Stimulated activated CD4-positive, alpha-beta T cell treated with anti-CD3 and anti-CD28 coated beads, Interleukin-15, amount 100 ng/mL, for 1 hour (primary cell): ENCODE measurements around the gene ZKSCAN1.
A peak's percentile ranks its signal among the peaks of the same experiment; 100 is the strongest.

Source experiments
- DNase-seq, 2 donors: peaks; one replicate each; pipeline ENCODE4 v3.0.0-alpha.2; 2020; ENCODE audit warnings: low read depth in 1 of 2, low spot score in 1 of 2

Gene ZKSCAN1

GRCh38 chr7:100034871-100035510, 19.6 kb downstream of the ZKSCAN1 start:
- no peak for DNase-seq

- no peak for DNase-seq
Measured at GRCh38 chr7:100035876-100036275, 20.5 kb downstream of the ZKSCAN1 start.

DNA sequence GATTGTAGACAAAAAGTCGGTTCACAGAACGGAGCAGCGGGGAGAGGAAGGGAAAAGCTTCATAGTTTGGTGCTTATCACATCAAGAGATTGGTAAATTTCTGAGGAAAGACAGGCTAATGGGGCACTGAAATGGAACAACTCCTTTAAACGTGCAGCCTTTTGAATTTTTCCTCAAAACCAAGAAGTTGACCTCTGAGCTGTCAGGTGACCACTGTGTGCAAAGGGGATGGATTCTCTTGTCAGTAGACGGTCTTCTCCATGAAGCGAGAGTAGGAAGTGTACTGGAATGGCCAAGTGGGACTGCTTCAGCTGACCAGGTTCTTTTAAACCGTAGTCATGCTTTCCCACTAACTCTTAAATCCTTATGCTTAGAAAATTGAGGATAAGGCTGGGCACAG, 22.9 kb downstream of the ZKSCAN1 start:
- DNase-seq, result no peak

DNA sequence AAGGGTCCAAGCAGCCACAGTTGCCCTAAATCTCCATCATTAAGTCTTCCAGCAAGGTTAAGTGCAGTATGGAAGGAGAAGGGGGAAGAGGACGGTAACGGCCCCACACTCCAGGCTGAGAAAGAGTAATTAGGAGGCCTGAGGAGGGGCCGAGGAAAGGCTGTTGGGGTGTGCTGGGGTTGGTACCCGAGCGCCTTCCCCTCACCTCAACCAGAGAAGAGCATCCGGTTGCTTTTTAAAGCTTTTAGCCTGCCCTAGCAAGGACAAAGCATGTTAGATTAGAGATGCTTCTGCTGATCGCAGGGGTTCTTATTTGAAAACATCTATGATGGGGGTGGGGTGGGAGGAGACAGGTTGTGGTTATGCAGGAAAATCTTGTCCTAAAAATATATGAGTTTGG, 25.2 kb downstream of the ZKSCAN1 start:
- DNase-seq, result no peak

DNA sequence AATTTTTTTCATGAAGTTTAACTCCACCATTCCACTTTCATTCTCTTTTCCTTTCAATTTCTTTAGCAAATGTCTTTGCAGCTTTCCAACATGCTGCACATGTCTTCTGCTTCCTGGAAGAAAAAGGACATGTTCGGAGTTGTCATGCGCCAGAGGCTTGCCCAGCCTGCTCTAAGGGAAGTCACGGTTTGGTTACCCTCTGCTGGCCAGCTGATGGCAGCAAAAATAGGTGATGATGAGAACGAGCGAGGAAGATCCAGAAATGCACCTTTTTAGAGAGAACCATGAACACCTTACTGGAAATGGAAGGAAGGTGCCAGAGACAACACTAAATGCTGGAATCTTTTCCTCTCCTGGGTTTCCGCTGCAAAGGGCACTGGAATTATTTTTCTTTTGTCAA, 29.3 kb downstream of the ZKSCAN1 start:
- no peak for DNase-seq

GRCh38 chr7:100048680-100049079, 33.3 kb downstream of the ZKSCAN1 start:
- DNase-seq, result no peak

DNA sequence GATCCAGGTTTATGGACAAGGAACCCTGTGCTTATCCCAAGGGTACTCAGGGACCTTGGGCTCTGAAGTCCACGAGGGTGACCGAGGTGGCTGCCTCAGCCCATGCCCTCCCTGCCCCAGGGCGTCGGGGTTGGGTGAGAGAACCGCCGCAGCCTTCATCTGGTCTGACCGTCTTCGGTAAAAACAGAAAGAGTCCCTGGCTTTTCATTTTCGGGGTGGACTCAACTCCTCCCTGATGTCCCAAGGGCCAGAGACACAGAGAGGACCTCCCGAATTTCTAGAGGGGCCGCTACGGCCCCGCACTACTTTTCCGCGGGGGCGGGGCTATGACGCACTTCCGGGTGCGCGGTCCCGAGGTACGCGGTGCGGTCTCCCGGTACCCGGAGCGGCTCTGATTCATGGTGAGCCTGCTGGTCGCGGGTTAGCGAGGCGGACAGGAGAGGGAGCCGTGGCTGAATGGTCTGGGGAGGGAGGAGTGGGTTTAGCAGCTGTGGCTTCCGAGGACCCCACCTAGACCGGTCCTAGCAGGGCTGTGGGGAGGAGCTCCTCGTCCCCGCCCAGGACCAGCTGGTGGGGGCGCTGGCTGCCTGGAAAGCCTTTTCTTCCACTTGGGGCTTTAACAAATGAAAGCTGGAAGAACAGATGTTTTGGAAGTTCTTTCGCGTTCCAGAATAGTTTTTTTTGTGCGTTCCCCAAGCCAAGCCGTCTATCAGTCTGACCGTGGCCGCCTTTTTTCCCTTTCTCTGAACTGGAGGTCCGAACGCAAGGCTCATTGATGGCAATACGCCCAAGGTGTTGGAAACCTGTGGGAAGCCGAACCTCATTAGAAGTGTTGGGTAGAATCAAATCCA, 34.3 kb downstream of the ZKSCAN1 start, which contains the start of gene ZSCAN21:
Gene ZSCAN21, plus strand, starts transcription at position 334 of the 851 bp plus-strand sequence. CDS start 7,233 bp downstream, outside the sequence.
- DNase-seq, result peak; percentile 59 to 76

GRCh38 chr7:100051611-100052010, 36.2 kb downstream of the ZKSCAN1 start:
- no peak for DNase-seq

DNA sequence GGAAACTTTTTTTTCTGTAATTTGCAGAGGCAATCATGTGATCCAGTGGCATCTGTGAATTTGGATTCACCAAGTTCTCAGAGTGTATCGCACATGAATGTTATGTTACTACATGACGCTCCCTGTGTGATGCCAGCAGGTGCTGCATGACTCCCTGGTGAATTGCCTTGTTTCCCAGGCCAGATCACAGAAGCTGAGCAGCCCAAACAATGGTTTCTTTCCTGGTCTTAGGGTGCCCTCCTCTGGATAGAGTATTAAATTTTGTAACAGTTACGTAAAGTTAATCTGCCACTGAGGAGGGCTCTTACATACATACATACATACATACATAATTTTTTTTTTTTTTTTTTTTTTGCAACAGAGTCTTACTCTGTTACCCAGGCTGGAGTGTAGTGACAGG, 37.8 kb downstream of the ZKSCAN1 start:
- no peak for DNase-seq

DNA sequence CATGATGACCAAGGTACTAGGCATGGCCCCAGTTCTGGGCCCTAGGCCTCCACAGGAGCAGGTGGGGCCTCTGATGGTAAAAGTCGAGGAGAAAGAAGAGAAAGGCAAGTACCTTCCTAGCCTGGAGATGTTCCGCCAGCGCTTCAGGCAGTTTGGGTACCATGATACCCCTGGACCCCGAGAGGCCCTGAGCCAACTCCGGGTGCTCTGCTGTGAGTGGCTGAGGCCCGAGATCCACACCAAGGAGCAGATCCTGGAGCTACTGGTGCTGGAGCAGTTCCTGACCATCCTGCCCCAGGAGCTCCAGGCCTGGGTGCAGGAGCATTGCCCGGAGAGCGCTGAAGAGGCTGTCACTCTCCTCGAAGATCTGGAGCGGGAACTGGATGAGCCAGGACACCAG, 41.6 kb downstream of the ZKSCAN1 start:
- no peak for DNase-seq

- no peak for DNase-seq
Measured at GRCh38 chr7:100059251-100059739, 43.9 kb downstream of the ZKSCAN1 start.

GRCh38 chr7:100061518-100062193, 46.3 kb downstream of the ZKSCAN1 start:
- DNase-seq, result no peak

DNA sequence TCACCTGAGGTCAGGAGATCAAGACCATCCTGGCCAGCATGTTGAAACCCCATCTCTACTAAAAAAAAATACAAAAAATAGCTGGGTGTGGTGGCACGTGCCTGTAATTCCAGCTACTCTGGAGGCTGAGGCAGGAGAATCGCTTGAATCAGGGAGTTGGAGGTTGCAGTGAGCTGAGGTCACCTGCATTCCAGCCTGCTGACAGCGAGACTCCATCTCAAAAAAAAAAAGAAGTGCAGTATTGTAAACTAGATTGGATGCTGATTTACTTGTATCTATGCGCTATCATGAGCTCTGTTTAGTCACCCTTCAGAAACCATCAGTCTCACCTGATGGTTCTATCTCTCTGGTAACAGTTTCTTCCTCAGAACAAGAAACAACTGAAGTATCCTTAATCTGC, 48.0 kb downstream of the ZKSCAN1 start:
- DNase-seq, result no peak

DNA sequence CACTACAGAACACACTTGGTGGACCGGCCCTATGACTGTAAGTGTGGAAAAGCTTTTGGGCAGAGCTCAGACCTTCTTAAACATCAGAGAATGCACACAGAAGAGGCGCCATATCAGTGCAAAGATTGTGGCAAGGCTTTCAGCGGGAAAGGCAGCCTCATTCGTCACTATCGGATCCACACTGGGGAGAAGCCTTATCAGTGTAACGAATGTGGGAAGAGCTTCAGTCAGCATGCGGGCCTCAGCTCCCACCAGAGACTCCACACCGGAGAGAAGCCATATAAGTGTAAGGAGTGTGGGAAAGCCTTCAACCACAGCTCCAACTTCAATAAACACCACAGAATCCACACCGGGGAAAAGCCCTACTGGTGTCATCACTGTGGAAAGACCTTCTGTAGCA, 48.8 kb downstream of the ZKSCAN1 start:
- DNase-seq, result no peak

- DNase-seq, result no peak
Measured at GRCh38 chr7:100065452-100066186, 50.2 kb downstream of the ZKSCAN1 start.

GRCh38 chr7:100066953-100067352, 51.6 kb downstream of the ZKSCAN1 start:
- no peak for DNase-seq

DNA sequence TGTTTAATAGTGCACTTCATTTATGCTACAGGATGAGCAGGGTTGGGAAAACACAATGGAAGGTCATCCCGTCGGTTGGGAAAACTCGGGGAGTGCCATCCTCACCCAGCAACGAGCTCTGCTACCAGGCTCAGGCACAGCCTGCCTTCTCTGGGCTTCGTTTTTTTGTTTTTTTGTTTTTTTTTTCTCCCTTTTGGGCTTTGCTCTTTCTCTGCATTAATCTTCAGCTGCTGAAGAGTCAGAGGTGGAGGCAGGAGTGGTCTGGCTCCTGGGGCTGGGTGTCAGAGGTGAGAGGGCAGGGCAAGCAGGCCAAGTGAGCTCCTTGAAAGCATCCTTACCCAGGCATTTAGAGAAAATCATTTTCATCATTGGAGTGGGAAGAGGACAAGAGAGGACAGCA, 54.6 kb downstream of the ZKSCAN1 start:
- DNase-seq, result no peak

DNA sequence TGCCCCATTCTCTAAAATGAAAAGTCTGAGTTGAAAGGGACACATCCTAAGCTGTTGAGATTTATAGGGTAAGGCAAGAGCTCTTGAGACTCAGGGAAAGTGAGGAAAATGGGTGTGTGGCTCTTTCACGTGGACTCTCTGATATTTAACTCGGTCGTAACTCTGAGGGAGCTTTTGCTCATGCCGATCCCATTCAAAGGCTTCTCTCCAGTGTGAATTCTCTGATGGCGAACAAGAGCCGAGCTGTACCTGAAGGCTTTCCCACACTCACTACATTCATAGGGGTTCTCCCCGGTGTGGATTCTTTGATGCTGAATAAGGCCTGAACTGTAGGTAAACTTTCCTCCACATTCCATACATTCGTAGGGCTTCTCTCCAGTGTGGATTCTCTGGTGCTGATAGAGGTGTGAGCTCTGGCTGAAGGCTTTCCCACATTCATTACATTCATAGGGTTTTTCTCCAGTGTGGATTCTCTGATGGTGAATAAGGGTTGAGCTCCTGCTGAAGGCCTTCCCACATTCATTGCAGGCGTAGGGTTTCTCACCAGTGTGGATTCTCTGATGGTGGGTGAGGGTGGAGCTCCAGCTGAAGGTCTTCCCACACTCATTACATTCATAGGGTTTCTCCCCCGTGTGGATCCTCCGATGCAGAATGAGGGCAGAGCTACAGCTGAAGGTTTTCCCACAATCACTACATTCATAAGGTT, 55.8 kb downstream of the ZKSCAN1 start:
- no peak for DNase-seq

GRCh38 chr7:100072462-100072861, 57.1 kb downstream of the ZKSCAN1 start:
- DNase-seq, result no peak

DNA sequence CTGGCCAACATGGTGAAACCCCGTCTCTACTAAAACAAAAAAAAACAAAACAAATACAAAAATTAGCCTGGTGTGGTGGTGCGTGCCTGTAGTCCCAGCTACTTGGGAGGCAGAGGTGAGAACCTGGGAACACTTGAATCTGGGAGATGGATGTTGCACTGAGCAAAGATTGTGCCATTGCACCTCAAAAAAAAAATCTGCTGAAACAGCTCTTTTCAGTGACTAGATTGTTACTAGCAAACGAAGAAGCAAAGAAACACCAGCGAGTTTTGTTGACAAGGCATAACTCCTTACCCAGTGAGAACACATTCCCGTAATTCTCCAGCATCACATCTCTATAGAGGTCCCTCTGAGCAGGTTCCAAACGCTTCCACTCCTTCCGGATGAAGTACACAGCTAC, 59.4 kb downstream of the ZKSCAN1 start:
- DNase-seq, result no peak

DNA sequence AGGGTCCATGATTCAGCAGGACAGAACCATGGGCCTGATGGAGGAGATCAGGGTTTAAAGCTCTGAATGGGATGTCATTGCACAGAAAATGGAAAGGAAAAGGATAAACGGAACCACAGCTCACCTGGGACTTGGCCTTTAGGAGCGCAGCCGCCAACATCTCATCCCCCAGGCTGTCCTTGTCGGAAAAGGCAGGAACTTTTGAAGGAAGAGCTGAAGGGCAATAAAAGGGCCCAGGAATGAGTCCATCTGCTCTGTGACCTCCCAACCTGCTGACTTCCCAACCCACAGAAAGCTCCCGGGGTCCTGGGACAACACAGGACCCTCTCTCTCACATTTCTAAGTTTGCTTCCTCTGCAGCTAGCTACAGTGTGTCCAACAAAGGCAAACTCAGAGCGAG, 60.0 kb downstream of the ZKSCAN1 start:
- DNase-seq, result no peak
